Measurements from ENCODE around the gene CD99L2. TPM values are rescaled to one million over a fixed set of nuclear protein-coding genes. Genes with fewer than 3 reads are reported as not detected.

The CD99L2 gene
- total and polyA plus RNA-seq, 2 of the 8 experiments (the other 6 are each of a cell fraction or from before 2014, with no cell fraction given), result 8.0 to 8.5 TPM

DNA sequence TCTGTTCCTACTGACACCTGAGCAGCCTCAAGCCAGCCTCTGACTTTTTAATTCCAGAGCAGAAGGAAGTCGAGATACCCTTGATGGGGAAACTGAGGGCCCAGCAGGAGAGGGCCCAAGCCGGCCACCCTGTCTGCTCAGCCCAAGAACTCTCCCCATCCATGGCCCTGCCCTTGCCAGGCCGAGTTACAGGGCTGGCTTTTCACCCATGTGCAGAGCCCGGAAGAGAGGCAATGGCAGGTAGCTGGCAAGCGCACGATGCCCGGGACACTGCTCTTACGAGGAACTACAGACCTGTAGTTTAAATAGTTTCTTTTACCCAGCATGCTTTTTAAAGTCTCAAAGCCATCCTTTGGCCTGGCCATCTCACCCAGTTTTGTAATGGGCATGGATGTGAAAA, 125.4 kb downstream of the CD99L2 start:
- Histone ChIP-seq H3K56ac (replicated peaks; ENCODE audit: insufficient read length, low read depth, low read length) (no peak overlapping the region), H2BK15ac (ENCODE audit: low read length) (no peak overlapping the region), H4K5ac (ENCODE audit: insufficient read length, low read depth, low read length) (no peak overlapping the region), H3K27ac (ENCODE audit: low read depth, low read length) (no peak overlapping the region), H2BK12ac (ENCODE audit: low read depth, low read length) (no peak overlapping the region), H2BK120ac (replicated peaks; ENCODE audit: low read depth, low read length) (no peak overlapping the region), H3K23me2 (ENCODE audit: low read depth, low read length) (no peaks in the 10 kb centered on the region), H3K9me3 (ENCODE audit: insufficient read depth in 2 of 2, low read depth in 1 of 2, low read length in 1 of 2) (no peaks in the 10 kb centered on the region), H3K23ac (ENCODE audit: insufficient read length) (no peak overlapping the region), H3K27me3 (replicated peaks in 1 of 4; ENCODE audit: control insufficient read depth in 3 of 4, extremely low read depth in 1 of 4, insufficient read depth in 3 of 4, low read length in 3 of 4) (no peaks in the 10 kb centered on the region), H3K79me2 (ENCODE audit: control insufficient read depth in 1 of 2, insufficient read depth in 2 of 2, low read length in 2 of 2) (no peaks in the 10 kb centered on the region), H3K79me1 (ENCODE audit: low read depth, low read length) (no peaks in the 10 kb centered on the region), H3K36me3 (ENCODE audit: control insufficient read depth in 2 of 4, insufficient read depth in 4 of 4, low read length in 3 of 4) (peaks cover 0 to 5% (median 1%) of the 10 kb centered on the region in 4 experiments; a peak in 3 of 8 replicates), H3K14ac (ENCODE audit: insufficient read length) (no peak overlapping the region), H4K8ac (ENCODE audit: extremely low read depth, insufficient read depth, low read length) (no peak overlapping the region), H4K20me1 (replicated peaks in 1 of 2; ENCODE audit: control insufficient read depth in 1 of 2, insufficient read depth in 2 of 2, low read length in 2 of 2) (no peaks in the 10 kb centered on the region), H4K91ac (replicated peaks; ENCODE audit: insufficient read length, low read length) (no peak overlapping the region), H2AFZ (ENCODE audit: low read length) (no peak overlapping the region), H2BK5ac (ENCODE audit: low read depth, low read length) (no peak overlapping the region), H3K4ac (replicated peaks; ENCODE audit: insufficient read length, low read depth, low read length) (no peak overlapping the region), H2BK20ac (ENCODE audit: low read length) (no peak overlapping the region), H3K4me2 (ENCODE audit: insufficient read depth in 1 of 2, low read depth in 2 of 2, low read length in 2 of 2) (no peak overlapping the region), H3K18ac (ENCODE audit: extremely low read depth, low read length) (no peak overlapping the region), H3K4me3 (ENCODE audit: extremely low read depth in 1 of 4, insufficient read depth in 2 of 4, low read depth in 3 of 4, low read length in 4 of 4) (no peak overlapping the region), H3K4me1 (replicated peaks in 1 of 4; ENCODE audit: control insufficient read depth in 3 of 4, insufficient read depth in 4 of 4, low read length in 3 of 4) (peaks cover 0 to 2% (median 0%) of the 10 kb centered on the region in 4 experiments; a peak in 3 of 7 replicates), H2AK5ac (ENCODE audit: low read depth, low read length) (no peak overlapping the region), H3K9ac (replicated peaks in 1 of 4; ENCODE audit: extremely low read depth in 1 of 4, low read depth in 3 of 4, low read length in 3 of 4) (no peak overlapping the region)
- CTCF ChIA-PET (ENCODE audit: partially characterized antibody), result interaction anchor here (1.0 to 3.5 kb wide), 4 partner anchors 215 to 587 kb away, joined by 3 to 40 read pairs (median 3); no protein-coding TSS in a partner anchor
- no peak for FAIRE-seq
- no peak for DNase-seq (ENCODE audit: low read depth in 1 of 2, low spot score in 2 of 2)
- TF ChIP-seq EGR1 (IDR thresholded peaks at IDR 0.05; ENCODE audit: borderline replicate concordance, low read depth, low read length) (no peak), CTBP2 (IDR thresholded peaks at IDR 0.05; ENCODE audit: borderline replicate concordance, insufficient read depth, insufficient read length, low read length) (no peak), GTF2F1 (IDR thresholded peaks at IDR 0.05; ENCODE audit: borderline replicate concordance, low read depth, low read length) (no peak), RAD21 (IDR thresholded peaks at IDR 0.05 in 1 of 2, conservative IDR thresholded peaks at IDR 0.05 in 1 of 2; ENCODE audit: low read depth in 2 of 2, low read length in 2 of 2) (no peak)
- POLR2A ChIA-PET (ENCODE audit: partially characterized antibody), result interaction anchor here (1.1 to 1.6 kb wide), 2 partner anchors 212 to 216 kb away, joined by 3 to 6 read pairs; no protein-coding TSS in a partner anchor
- WGBS, 2 experiments (ENCODE audit: extremely low coverage in 1 of 2, insufficient coverage in 1 of 2, insufficient read length in 1 of 2, insufficient replicate concordance in 2 of 2, low coverage in 1 of 2, low lambda C conversion rate in 2 of 2, missing lambda C conversion rate in 1 of 2), result 88% methylated on average over 5 of the region's 8 CpGs; no CpG with 5 or more reads in 1 of the 2 experiments
